ENCODE data around the gene FGF18. TPM values are rescaled to one million over a fixed set of nuclear protein-coding genes. Genes with fewer than 3 reads are reported as not detected.

Gene FGF18
- total RNA-seq, 2 donors from 2014 or later, result not detected

- no peaks in the 10 kb centered on the region for H3K9me3 ChIP-seq
- H3K27me3 ChIP-seq, result no peaks in the 10 kb centered on the region
- intact Hi-C loops (cut with DNase I), result no loop called here
- no peak overlapping the region for H3K4me3 ChIP-seq
- no peak for TF ChIP-seq POLR2A (IDR thresholded peaks at IDR 0.05)
- TF ChIP-seq CTCF (IDR thresholded peaks at IDR 0.05), result no peak
- ATAC-seq (no peak), DNase-seq (no peak)
- H3K27ac ChIP-seq, result no peak overlapping the region
- WGBS, 2 donors, result 68 to 80% methylated on average over 9 to 15 of the region's 15 CpGs
- no peaks in the 10 kb centered on the region for H3K36me3 ChIP-seq (replicated peaks in 1 of 2; ENCODE audit: insufficient read depth in 1 of 2, low read depth in 2 of 2)
- H3K4me1 ChIP-seq, result no peaks in the 10 kb centered on the region
Observed at GRCh38 chr5:171462136-171462927, 42.9 kb downstream of the FGF18 start.

- H3K4me3 ChIP-seq, result no peak overlapping the region
- H3K27me3 ChIP-seq, result no peaks in the 10 kb centered on the region
- H3K4me1 ChIP-seq, result no peaks in the 10 kb centered on the region
- no peak for ATAC-seq
- intact Hi-C loops (cut with DNase I), result no loop called here
- H3K9me3 ChIP-seq, result no peaks in the 10 kb centered on the region
- TF ChIP-seq CTCF (IDR thresholded peaks at IDR 0.05) (no peak), POLR2A (IDR thresholded peaks at IDR 0.05) (no peak)
- no peaks in the 10 kb centered on the region for H3K36me3 ChIP-seq (replicated peaks in 1 of 2; ENCODE audit: insufficient read depth in 1 of 2, low read depth in 2 of 2)
- H3K27ac ChIP-seq, result no peak overlapping the region
- no peak for DNase-seq
- WGBS, 2 donors, result 72 to 73% methylated on average over 11 of the region's 11 CpGs
Observed at GRCh38 chr5:171462928-171463861, 43.7 kb downstream of the FGF18 start.

GRCh38 chr5:171463862-171464229 is 44.4 kb downstream of the FGF18 start:
- DNase-seq (no peak), ATAC-seq (no peak)
- H3K27me3 ChIP-seq, result no peaks in the 10 kb centered on the region
- no peak overlapping the region for H3K4me3 ChIP-seq
- H3K4me1 ChIP-seq, result no peaks in the 10 kb centered on the region
- TF ChIP-seq POLR2A (IDR thresholded peaks at IDR 0.05) (no peak), CTCF (IDR thresholded peaks at IDR 0.05) (no peak)
- no peak overlapping the region for H3K27ac ChIP-seq
- intact Hi-C loops (cut with DNase I), result no loop called here
- H3K36me3 ChIP-seq (replicated peaks in 1 of 2; ENCODE audit: insufficient read depth in 1 of 2, low read depth in 2 of 2), result no peaks in the 10 kb centered on the region
- no peaks in the 10 kb centered on the region for H3K9me3 ChIP-seq
- WGBS, 2 donors, result 70 to 73% methylated on average over 4 of the region's 4 CpGs

- no peak overlapping the region for H3K4me3 ChIP-seq
- TF ChIP-seq POLR2A (IDR thresholded peaks at IDR 0.05), result no peak
- ATAC-seq (no peak), DNase-seq (no peak)
- no peaks in the 10 kb centered on the region for H3K4me1 ChIP-seq
- no peak overlapping the region for H3K27ac ChIP-seq
- 81 to 85% methylated on average over 12 of the region's 12 CpGs for WGBS, 2 donors
- no peaks in the 10 kb centered on the region for H3K27me3 ChIP-seq
- H3K36me3 ChIP-seq (replicated peaks in 1 of 2; ENCODE audit: insufficient read depth in 1 of 2, low read depth in 2 of 2), result no peaks in the 10 kb centered on the region
- H3K9me3 ChIP-seq, result no peaks in the 10 kb centered on the region
- intact Hi-C loops (cut with DNase I), result no loop called here
Observed at GRCh38 chr5:171464829-171465228, 45.4 kb downstream of the FGF18 start.

- WGBS, 2 donors, result 77 to 84% methylated on average over 9 to 12 of the region's 12 CpGs
Observed at GRCh38 chr5:171467107-171467506, 47.7 kb downstream of the FGF18 start.

More at GRCh38 chr5:171467107-171467506, 47.7 kb downstream of the FGF18 start:
- intact Hi-C loops (cut with DNase I), result no loop called here
- H3K4me1 ChIP-seq, result no peaks in the 10 kb centered on the region
- H3K27me3 ChIP-seq, result no peaks in the 10 kb centered on the region
- no peak for ATAC-seq
- H3K4me3 ChIP-seq, result no peak overlapping the region
- no peaks in the 10 kb centered on the region for H3K36me3 ChIP-seq (replicated peaks in 1 of 2; ENCODE audit: insufficient read depth in 1 of 2, low read depth in 2 of 2)
- no peak overlapping the region for H3K27ac ChIP-seq
- no peak for DNase-seq
- TF ChIP-seq CTCF (IDR thresholded peaks at IDR 0.05) (no peak), POLR2A (IDR thresholded peaks at IDR 0.05) (no peak)
- H3K9me3 ChIP-seq, result no peaks in the 10 kb centered on the region
